HepG2 (cell line): ENCODE measurements around the gene MXRA8. TPM values are rescaled to one million over a fixed set of nuclear protein-coding genes. Genes with fewer than 3 reads are reported as not detected.

Experiments
- CCAR2 ChIP-seq: fragments of 200-400 bp; formaldehyde crosslinking; optimal IDR thresholded peaks from 2 replicates; pipeline ENCODE3; 2018; ENCODE audit warnings: low read depth, mild to moderate bottlenecking, low read length, moderate library complexity
- KMT2A ChIP-seq: sonication (generic); formaldehyde crosslinking; IDR thresholded peaks from 2 replicates; pipeline ENCODE4 v1.4.0; 2020; ENCODE audit warnings: missing genetic modification reagents
- MAFK ChIP-seq, 2 experiments: IDR thresholded peaks in 1 of 2; conservative IDR thresholded peaks in 1 of 2; 2 replicates each; pipeline ENCODE4 v1.6.1; 2011; ENCODE audit warnings: improper control_type of control experiment in 2 of 2, low read length in 2 of 2
- NFE2L2 ChIP-seq: fragments of 150-350 bp; IDR thresholded peaks from 2 replicates; pipeline ENCODE4 v1.6.1; 2014; ENCODE audit warnings: low read length
- NR2C2 ChIP-seq: sonication (generic); formaldehyde crosslinking; IDR thresholded peaks from 2 replicates; pipeline ENCODE4 v1.4.0; 2020; ENCODE audit warnings: missing genetic modification reagents, mild to moderate bottlenecking, moderate library complexity, borderline replicate concordance
- NR2F2 ChIP-seq: IDR thresholded peaks from 2 replicates; pipeline ENCODE4 v1.6.1; 2012; ENCODE audit warnings: low read depth, inconsistent platforms, borderline replicate concordance
- SNAPC2 ChIP-seq: sonication (generic); formaldehyde crosslinking; IDR thresholded peaks from 2 replicates; pipeline ENCODE4 v1.8.1; 2022; ENCODE audit warnings: mild to moderate bottlenecking, missing genetic modification reagents
- SRY ChIP-seq: sonication (generic); formaldehyde crosslinking; IDR thresholded peaks from 2 replicates; pipeline ENCODE4 v1.8.0; 2022; ENCODE audit warnings: mild to moderate bottlenecking, missing genetic modification reagents
- STAT5B ChIP-seq: sonication (generic); formaldehyde crosslinking; IDR thresholded peaks from 2 replicates; pipeline ENCODE4 v1.4.0; 2020; ENCODE audit warnings: missing genetic modification reagents
- U2AF1 ChIP-seq: fragments of 200-400 bp; formaldehyde crosslinking; optimal IDR thresholded peaks from 2 replicates; pipeline ENCODE3; 2017; ENCODE audit warnings: mild to moderate bottlenecking, low read depth, low read length
- ZMAT3 ChIP-seq: sonication (generic); formaldehyde crosslinking; conservative IDR thresholded peaks from 2 replicates; pipeline ENCODE4 v1.7.0; 2021; ENCODE audit warnings: missing genetic modification reagents
- ZNF24 ChIP-seq: fragments of 450-650 bp; IDR thresholded peaks from 2 replicates; pipeline ENCODE4 v1.6.1; 2017; ENCODE audit warnings: antibody characterized with exemption, mild to moderate bottlenecking
- polyA plus RNA-seq, 8 experiments: library from polyadenylated mRNA; depleted of rRNA in 3 of 8; stranded (reverse) in 7 of 8; unstranded in 1 of 8; fragments of >200 nt; fragmentation: Illumina TruSeq in 4 of 8; extraction: Trizol in 4 of 8; gene quantifications; 2 replicates each; pipeline versions ENCODE4 v1.2.1 to v1.2.3, GENCODE V29; 2011 to 2016; ENCODE audit warnings: low read depth in 4 of 8, missing spikeins in 1 of 8, mixed read lengths in 1 of 8; ENCODE audit not compliant: insufficient read depth in 1 of 8
- total RNA-seq, 5 experiments: library from RNA; depleted of rRNA; stranded (reverse); fragments of >200 nt; fragmentation: Illumina TruSeq; extraction: Trizol; gene quantifications; 2 replicates each; pipeline ENCODE4 v1.2.3, GENCODE V29; 2016; ENCODE audit warnings: low read depth in 1 of 5
- TF ChIP-seq, protein P1 (sequence below): sonication (generic); formaldehyde crosslinking; IDR thresholded peaks from 2 replicates; pipeline ENCODE4 v1.5.0; 2020; ENCODE audit warnings: missing genetic modification reagents
- TF ChIP-seq, protein P2 (sequence below): sonication (generic); formaldehyde crosslinking; IDR thresholded peaks from 2 replicates; pipeline ENCODE4 v1.4.0; 2020; ENCODE audit warnings: missing genetic modification reagents
- TF ChIP-seq, protein P3 (sequence below): IDR thresholded peaks from 2 replicates; pipeline ENCODE4 v1.6.1; 2012; ENCODE audit warnings: low read length, improper control_type of control experiment
- TF ChIP-seq, protein P4 (sequence below): sonication (generic); formaldehyde crosslinking; IDR thresholded peaks from 2 replicates; pipeline ENCODE4 v1.4.0; 2020; ENCODE audit warnings: mild to moderate bottlenecking, missing genetic modification reagents
- TF ChIP-seq, protein P5 (sequence below): sonication (generic); formaldehyde crosslinking; IDR thresholded peaks from 2 replicates; pipeline ENCODE4 v1.8.1; 2023; ENCODE audit warnings: mild to moderate bottlenecking, missing genetic modification reagents
- TF ChIP-seq, protein P6 (sequence below): sonication (generic); formaldehyde crosslinking; IDR thresholded peaks from 2 replicates; pipeline ENCODE4 v1.8.0; 2022; ENCODE audit warnings: mild to moderate bottlenecking, missing genetic modification reagents, borderline replicate concordance

MXRA8 gene
- total and polyA plus RNA-seq, 2 of the 13 experiments (the other 11 are each of a cell fraction or from before 2014, with no cell fraction given): 19.8 to 44.8 TPM

DNA sequence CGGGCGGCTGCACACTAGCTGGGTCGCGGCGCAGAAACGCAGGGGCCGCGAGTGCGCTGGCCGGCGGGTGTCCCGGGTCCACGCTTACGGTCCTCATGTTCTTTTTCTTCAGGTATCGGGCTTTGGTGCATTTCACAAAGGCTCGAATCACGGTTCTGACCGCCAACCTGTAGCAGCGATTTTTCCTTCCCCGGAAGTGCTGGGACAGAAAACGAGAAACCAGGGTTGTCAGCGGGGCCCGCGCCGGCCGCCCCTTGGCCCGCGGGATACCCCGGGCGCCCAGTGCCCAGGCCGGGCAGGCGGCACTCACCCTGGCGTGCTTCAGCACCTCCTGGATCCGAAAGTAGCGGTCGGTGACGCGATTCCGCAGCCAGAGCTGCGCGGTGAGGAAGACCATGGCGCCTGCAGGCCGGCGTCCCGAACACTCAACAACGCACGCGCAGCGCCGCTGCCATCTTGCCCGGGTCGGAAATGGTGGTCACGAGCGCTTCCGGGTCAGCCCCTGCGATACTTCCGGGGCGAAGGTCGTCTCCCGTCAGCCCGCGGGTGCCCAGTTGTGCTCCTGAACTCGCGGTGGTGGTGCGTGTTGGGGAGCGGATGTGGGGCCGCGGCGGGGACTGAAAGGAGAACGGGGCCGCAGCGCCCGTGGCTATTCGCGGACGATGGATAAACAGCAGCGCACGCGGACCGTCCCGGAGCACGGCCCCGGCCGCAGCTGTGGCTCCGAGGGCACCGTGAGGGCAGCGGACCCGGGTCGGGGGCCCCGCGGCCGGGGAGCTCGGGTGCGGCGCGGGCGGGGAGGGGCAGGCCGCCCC is 48.7 kb upstream of the MXRA8 start, which contains the start of gene MRPL20 (continued):
- TF ChIP-seq NR2F2 (no peak), STAT5B (CRISPR knock-in tag) (no peak), KMT2A (CRISPR knock-in tag) (peak; percentile 99), MAFK (conservative IDR thresholded peaks at IDR 0.05 in 1 of 2, IDR thresholded peaks at IDR 0.05 in 1 of 2; ENCODE audit: low read length in 2 of 2) (no peak), ZMAT3 (CRISPR knock-in tag) (peak; percentile 79), ZNF24 (no peak), SNAPC2 (no peak), U2AF1 (no peak), NR2C2 (CRISPR knock-in tag) (peak; percentile 100), CCAR2 (no peak), SRY (CRISPR knock-in tag) (peak; percentile 75; the same call in 1 of the 2 replicates), NFE2L2 (no peak)
- TF ChIP-seq, protein P1, sequence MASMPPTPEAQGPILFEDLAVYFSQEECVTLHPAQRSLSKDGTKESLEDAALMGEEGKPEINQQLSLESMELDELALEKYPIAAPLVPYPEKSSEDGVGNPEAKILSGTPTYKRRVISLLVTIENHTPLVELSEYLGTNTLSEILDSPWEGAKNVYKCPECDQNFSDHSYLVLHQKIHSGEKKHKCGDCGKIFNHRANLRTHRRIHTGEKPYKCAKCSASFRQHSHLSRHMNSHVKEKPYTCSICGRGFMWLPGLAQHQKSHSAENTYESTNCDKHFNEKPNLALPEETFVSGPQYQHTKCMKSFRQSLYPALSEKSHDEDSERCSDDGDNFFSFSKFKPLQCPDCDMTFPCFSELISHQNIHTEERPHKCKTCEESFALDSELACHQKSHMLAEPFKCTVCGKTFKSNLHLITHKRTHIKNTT (CRISPR knock-in tag): no peak
- TF ChIP-seq, protein P2, sequence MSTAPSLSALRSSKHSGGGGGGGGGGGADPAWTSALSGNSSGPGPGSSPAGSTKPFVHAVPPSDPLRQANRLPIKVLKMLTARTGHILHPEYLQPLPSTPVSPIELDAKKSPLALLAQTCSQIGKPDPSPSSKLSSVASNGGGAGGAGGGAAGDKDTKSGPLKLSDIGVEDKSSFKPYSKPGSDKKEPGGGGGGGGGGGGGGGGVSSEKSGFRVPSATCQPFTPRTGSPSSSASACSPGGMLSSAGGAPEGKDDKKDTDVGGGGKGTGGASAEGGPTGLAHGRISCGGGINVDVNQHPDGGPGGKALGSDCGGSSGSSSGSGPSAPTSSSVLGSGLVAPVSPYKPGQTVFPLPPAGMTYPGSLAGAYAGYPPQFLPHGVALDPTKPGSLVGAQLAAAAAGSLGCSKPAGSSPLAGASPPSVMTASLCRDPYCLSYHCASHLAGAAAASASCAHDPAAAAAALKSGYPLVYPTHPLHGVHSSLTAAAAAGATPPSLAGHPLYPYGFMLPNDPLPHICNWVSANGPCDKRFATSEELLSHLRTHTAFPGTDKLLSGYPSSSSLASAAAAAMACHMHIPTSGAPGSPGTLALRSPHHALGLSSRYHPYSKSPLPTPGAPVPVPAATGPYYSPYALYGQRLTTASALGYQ (CRISPR knock-in tag): peak; percentile 47; the same call in 1 of the 2 replicates
- TF ChIP-seq, protein P3, sequence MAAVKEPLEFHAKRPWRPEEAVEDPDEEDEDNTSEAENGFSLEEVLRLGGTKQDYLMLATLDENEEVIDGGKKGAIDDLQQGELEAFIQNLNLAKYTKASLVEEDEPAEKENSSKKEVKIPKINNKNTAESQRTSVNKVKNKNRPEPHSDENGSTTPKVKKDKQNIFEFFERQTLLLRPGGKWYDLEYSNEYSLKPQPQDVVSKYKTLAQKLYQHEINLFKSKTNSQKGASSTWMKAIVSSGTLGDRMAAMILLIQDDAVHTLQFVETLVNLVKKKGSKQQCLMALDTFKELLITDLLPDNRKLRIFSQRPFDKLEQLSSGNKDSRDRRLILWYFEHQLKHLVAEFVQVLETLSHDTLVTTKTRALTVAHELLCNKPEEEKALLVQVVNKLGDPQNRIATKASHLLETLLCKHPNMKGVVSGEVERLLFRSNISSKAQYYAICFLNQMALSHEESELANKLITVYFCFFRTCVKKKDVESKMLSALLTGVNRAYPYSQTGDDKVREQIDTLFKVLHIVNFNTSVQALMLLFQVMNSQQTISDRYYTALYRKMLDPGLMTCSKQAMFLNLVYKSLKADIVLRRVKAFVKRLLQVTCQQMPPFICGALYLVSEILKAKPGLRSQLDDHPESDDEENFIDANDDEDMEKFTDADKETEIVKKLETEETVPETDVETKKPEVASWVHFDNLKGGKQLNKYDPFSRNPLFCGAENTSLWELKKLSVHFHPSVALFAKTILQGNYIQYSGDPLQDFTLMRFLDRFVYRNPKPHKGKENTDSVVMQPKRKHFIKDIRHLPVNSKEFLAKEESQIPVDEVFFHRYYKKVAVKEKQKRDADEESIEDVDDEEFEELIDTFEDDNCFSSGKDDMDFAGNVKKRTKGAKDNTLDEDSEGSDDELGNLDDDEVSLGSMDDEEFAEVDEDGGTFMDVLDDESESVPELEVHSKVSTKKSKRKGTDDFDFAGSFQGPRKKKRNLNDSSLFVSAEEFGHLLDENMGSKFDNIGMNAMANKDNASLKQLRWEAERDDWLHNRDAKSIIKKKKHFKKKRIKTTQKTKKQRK: no peak
- TF ChIP-seq, protein P4, sequence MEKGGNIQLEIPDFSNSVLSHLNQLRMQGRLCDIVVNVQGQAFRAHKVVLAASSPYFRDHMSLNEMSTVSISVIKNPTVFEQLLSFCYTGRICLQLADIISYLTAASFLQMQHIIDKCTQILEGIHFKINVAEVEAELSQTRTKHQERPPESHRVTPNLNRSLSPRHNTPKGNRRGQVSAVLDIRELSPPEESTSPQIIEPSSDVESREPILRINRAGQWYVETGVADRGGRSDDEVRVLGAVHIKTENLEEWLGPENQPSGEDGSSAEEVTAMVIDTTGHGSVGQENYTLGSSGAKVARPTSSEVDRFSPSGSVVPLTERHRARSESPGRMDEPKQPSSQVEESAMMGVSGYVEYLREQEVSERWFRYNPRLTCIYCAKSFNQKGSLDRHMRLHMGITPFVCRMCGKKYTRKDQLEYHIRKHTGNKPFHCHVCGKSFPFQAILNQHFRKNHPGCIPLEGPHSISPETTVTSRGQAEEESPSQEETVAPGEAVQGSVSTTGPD: no peak
- TF ChIP-seq, protein P5, sequence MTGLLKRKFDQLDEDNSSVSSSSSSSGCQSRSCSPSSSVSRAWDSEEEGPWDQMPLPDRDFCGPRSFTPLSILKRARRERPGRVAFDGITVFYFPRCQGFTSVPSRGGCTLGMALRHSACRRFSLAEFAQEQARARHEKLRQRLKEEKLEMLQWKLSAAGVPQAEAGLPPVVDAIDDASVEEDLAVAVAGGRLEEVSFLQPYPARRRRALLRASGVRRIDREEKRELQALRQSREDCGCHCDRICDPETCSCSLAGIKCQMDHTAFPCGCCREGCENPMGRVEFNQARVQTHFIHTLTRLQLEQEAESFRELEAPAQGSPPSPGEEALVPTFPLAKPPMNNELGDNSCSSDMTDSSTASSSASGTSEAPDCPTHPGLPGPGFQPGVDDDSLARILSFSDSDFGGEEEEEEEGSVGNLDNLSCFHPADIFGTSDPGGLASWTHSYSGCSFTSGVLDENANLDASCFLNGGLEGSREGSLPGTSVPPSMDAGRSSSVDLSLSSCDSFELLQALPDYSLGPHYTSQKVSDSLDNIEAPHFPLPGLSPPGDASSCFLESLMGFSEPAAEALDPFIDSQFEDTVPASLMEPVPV (CRISPR knock-in tag): peak; percentile 71; the same call in 1 of the 2 replicates
- TF ChIP-seq, protein P6, sequence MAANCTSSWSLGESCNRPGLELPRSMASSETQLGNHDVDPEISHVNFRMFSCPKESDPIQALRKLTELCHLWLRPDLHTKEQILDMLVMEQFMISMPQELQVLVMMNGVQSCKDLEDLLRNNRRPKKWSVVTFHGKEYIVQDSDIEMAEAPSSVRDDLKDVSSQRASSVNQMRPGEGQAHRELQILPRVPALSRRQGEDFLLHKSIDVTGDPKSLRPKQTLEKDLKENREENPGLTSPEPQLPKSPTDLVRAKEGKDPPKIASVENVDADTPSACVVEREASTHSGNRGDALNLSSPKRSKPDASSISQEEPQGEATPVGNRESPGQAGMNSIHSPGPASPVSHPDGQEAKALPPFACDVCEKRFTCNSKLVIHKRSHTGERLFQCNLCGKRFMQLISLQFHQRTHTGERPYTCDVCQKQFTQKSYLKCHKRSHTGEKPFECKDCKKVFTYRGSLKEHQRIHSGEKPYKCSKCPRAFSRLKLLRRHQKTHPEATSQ (CRISPR knock-in tag): no peak
